Activated CD8-positive, alpha-beta T cell treated with anti-CD3 and anti-CD28 coated beads for 36 hours (primary cell): Measurements from ENCODE around the gene HK1. TPM values are rescaled to one million over a fixed set of nuclear protein-coding genes. Genes with fewer than 3 reads are reported as not detected.

Source experiments
- ATAC-seq: fragments of 200-7000 bp; cut with Tn5 transposase; one replicate; pipeline ENCODE4 v1.10.0; 2021; ENCODE audit warnings: mild to moderate bottlenecking, moderate library complexity
- CTCF ChIA-PET: fragments of 350-600 bp; sonication (Branson Sonifier 250); formaldehyde crosslinking; loops from one replicate; lab custom pipeline; 2021; ENCODE audit warnings: antibody characterized with exemption; lab: Charles Lee
- POLR2A ChIA-PET: fragments of 350-600 bp; sonication (Branson Sonifier 250); formaldehyde crosslinking; loops from one replicate; lab custom pipeline; 2021; ENCODE audit warnings: antibody characterized with exemption; lab: Charles Lee
- DNase-seq: peaks from one replicate; pipeline ENCODE4 v3.0.0-alpha.2; 2020
- H3K27ac Mint-ChIP-seq: one replicate; pipeline ENCODE4 v1.8.0; 2021; ENCODE audit warnings: mild to moderate bottlenecking, mixed read lengths
- H3K27me3 Mint-ChIP-seq: one replicate; pipeline ENCODE4 v1.8.0; 2021; ENCODE audit warnings: mixed read lengths
- H3K36me3 Mint-ChIP-seq: one replicate; pipeline ENCODE4 v1.8.0; 2021; ENCODE audit warnings: low read depth, mixed read lengths
- H3K4me1 Mint-ChIP-seq: one replicate; pipeline ENCODE4 v1.8.0; 2021; ENCODE audit warnings: low read depth, mixed read lengths
- H3K4me3 Mint-ChIP-seq: one replicate; pipeline ENCODE4 v1.8.0; 2021; ENCODE audit warnings: mild to moderate bottlenecking, moderate library complexity, mixed read lengths
- H3K9me3 Mint-ChIP-seq: one replicate; pipeline ENCODE4 v1.8.0; 2021; ENCODE audit warnings: mixed read lengths
- CTCF ChIP-seq: fragments of 200-600 bp; IDR thresholded peaks from one replicate; pipeline ENCODE4 v1.8.0; 2022; ENCODE audit warnings: antibody characterized with exemption, mild to moderate bottlenecking
- intact Hi-C: fragments of 100-400 bp; cut with micrococcal nuclease; formaldehyde crosslinking; loops from one replicate; pipeline ENCODE4 v1.10.0; 2022
- total RNA-seq, 2 experiments: library from RNA; stranded (reverse); gene quantifications; one replicate each; pipeline ENCODE4 v1.2.3, GENCODE V29; 2021

Gene HK1
- total RNA-seq, 2 experiments from 2014 or later = 314 to 325 TPM

GRCh38 chr10:69414036-69415018 lies 136.0 kb downstream of the HK1 start:
- Mint-ChIP-seq H3K27me3 (peaks cover 1% of the 10 kb centered on the region), H3K9me3 (no peaks in the 10 kb centered on the region), H3K4me3 (no peak overlapping the region), H3K27ac (no peak overlapping the region), H3K4me1 (peaks cover 9% of the 10 kb centered on the region), H3K36me3 (no peaks in the 10 kb centered on the region)
- DNase-seq (no peak), ATAC-seq (no peak)
- POLR2A ChIA-PET = no interaction called here
- intact Hi-C loops = no loop called here
- CTCF ChIA-PET = interaction anchor here (0.5 to 2.7 kb wide), 2 partner anchors 9 to 177 kb away, joined by 3 to 11 read pairs; no protein-coding TSS in a partner anchor
- TF ChIP-seq CTCF = no peak

GRCh38 chr10:69415049-69415448 lies 136.8 kb downstream of the HK1 start:
- ATAC-seq (no peak), DNase-seq (no peak)
- H3K27me3 Mint-ChIP-seq = peaks cover 1% of the 10 kb centered on the region
- no peaks in the 10 kb centered on the region for H3K9me3 Mint-ChIP-seq
- ChIA-PET POLR2A (no interaction called here), CTCF (interaction anchor here (2.7 kb wide), 1 partner anchor 8 kb away, joined by 11 read pairs; no protein-coding TSS in a partner anchor)
- TF ChIP-seq CTCF = no peak
- no peak overlapping the region for H3K4me3 Mint-ChIP-seq
- H3K36me3 Mint-ChIP-seq = no peaks in the 10 kb centered on the region
- H3K4me1 Mint-ChIP-seq = peaks cover 5% of the 10 kb centered on the region
- intact Hi-C loops = no loop called here
- H3K27ac Mint-ChIP-seq = no peak overlapping the region

- peaks cover 1% of the 10 kb centered on the region for H3K27me3 Mint-ChIP-seq
- no peak for DNase-seq
- H3K9me3 Mint-ChIP-seq = no peaks in the 10 kb centered on the region
- CTCF ChIA-PET = no interaction called here
- H3K36me3 Mint-ChIP-seq = no peaks in the 10 kb centered on the region
- intact Hi-C loops = no loop called here
- no peak overlapping the region for H3K27ac Mint-ChIP-seq
- POLR2A ChIA-PET = interaction anchor here (0.8 kb wide), 1 partner anchor 55 kb away, joined by 3 read pairs; no protein-coding TSS in a partner anchor
- TF ChIP-seq CTCF = no peak
- no peak overlapping the region for H3K4me3 Mint-ChIP-seq
- peaks cover 2% of the 10 kb centered on the region for H3K4me1 Mint-ChIP-seq
- ATAC-seq = no peak
Measured at GRCh38 chr10:69415951-69416350, 137.7 kb downstream of the HK1 start.

- TF ChIP-seq CTCF = no peak
Measured at GRCh38 chr10:69416695-69417094, 138.4 kb downstream of the HK1 start, which contains the start of gene TACR2. TSS of gene TACR2 (minus strand) at chr10:69416918. CDS start at chr10:69416323, 595 bp downstream.

More at GRCh38 chr10:69416695-69417094, 138.4 kb downstream of the HK1 start, which contains the start of gene TACR2:
- ChIA-PET POLR2A (interaction anchor here (0.6 to 0.8 kb wide), 2 partner anchors 56 to 82 kb away, joined by 3 read pairs; no protein-coding TSS in a partner anchor), CTCF (interaction anchor here (1.3 to 1.7 kb wide), 2 partner anchors 8 to 179 kb away, joined by 3 to 8 read pairs; no protein-coding TSS in a partner anchor)
- H3K4me1 Mint-ChIP-seq = peaks cover 2% of the 10 kb centered on the region
- intact Hi-C loops = no loop called here
- ATAC-seq = no peak
- no peak for DNase-seq
- H3K36me3 Mint-ChIP-seq = no peaks in the 10 kb centered on the region
- H3K9me3 Mint-ChIP-seq = no peaks in the 10 kb centered on the region
- H3K27me3 Mint-ChIP-seq = peaks cover 1% of the 10 kb centered on the region
- no peak within 1 kb of the TSS for H3K27ac Mint-ChIP-seq
- no peak within 1 kb of the TSS for H3K4me3 Mint-ChIP-seq
